Erythroblast (primary cell): ENCODE data around the gene GRIP2.

Source experiments
- GATA1 ChIP-seq: IDR thresholded peaks from 2 replicates; pipeline ENCODE4 v1.6.1; 2011; ENCODE audit warnings: low read depth, mild to moderate bottlenecking, control low read depth, low read length, moderate library complexity
- POLR2A ChIP-seq: IDR thresholded peaks from 2 replicates; pipeline ENCODE4 v1.6.1; 2011; ENCODE audit warnings: mild to moderate bottlenecking, low read length

- TF ChIP-seq GATA1 (no peak), POLR2A (no peak)
These were observed 52.3 kb downstream of the GRIP2 start for GRCh38 chr3:14487821-14488220.
